Mesothelial cell of epicardium (in vitro differentiated cells): ENCODE measurements around the gene MAN1A2. TPM values are rescaled to one million over a fixed set of nuclear protein-coding genes. Genes with fewer than 3 reads are reported as not detected.

Source experiments
- DNase-seq, 2 experiments: peaks; one replicate each; pipeline ENCODE4 v3.0.0; 2021; ENCODE audit warnings: low spot score in 2 of 2; ENCODE audit not compliant: unreplicated experiment in 2 of 2
- H3K27ac Mint-ChIP-seq: 2 replicates; pipeline ENCODE4 v1.8.0; 2021; ENCODE audit warnings: mixed read lengths
- H3K27me3 Mint-ChIP-seq: 2 replicates; pipeline ENCODE4 v1.8.0; 2021; ENCODE audit warnings: low read depth, mixed read lengths
- H3K36me3 Mint-ChIP-seq: 2 replicates; pipeline ENCODE4 v1.8.0; 2021; ENCODE audit warnings: mixed read lengths
- H3K4me1 Mint-ChIP-seq: 2 replicates; pipeline ENCODE4 v1.8.0; 2021; ENCODE audit warnings: mixed read lengths
- H3K4me3 Mint-ChIP-seq: 2 replicates; pipeline ENCODE4 v1.8.0; 2021; ENCODE audit warnings: mild to moderate bottlenecking, moderate library complexity, mixed read lengths
- H3K9me3 Mint-ChIP-seq: 2 replicates; pipeline ENCODE4 v1.8.0; 2021; ENCODE audit warnings: mixed read lengths
- CTCF ChIP-seq: fragments of 200-600 bp; sonication (generic); IDR thresholded peaks from one replicate; pipeline ENCODE4 v1.5.0; 2021; ENCODE audit warnings: antibody characterized with exemption; ENCODE audit not compliant: unreplicated experiment
- total RNA-seq: library from RNA; stranded (reverse); gene quantifications from 3 replicates; pipeline ENCODE4 v1.2.1, GENCODE V29; 2021

The MAN1A2 gene
- total RNA-seq, 1 donor from 2014 or later: 55.1 TPM

- peaks cover 3% of the 10 kb centered on the region for H3K36me3 Mint-ChIP-seq
- no peak for TF ChIP-seq CTCF
- DNase-seq: no peak
- peaks cover 32% of the 10 kb centered on the region for H3K4me1 Mint-ChIP-seq
- H3K27ac Mint-ChIP-seq: peak overlapping the region; percentile 33
- H3K27me3 Mint-ChIP-seq: no peaks in the 10 kb centered on the region
- peaks cover 6% of the 10 kb centered on the region for H3K9me3 Mint-ChIP-seq
- no peak overlapping the region for H3K4me3 Mint-ChIP-seq
Measured at GRCh38 chr1:117359561-117360289, 7.5 kb upstream of the MAN1A2 start.

GRCh38 chr1:117362986-117363385 is 4.3 kb upstream of the MAN1A2 start:
- no peaks in the 10 kb centered on the region for H3K27me3 Mint-ChIP-seq
- no peak overlapping the region for H3K4me3 Mint-ChIP-seq
- H3K4me1 Mint-ChIP-seq: peaks cover 50% of the 10 kb centered on the region
- H3K36me3 Mint-ChIP-seq: no peaks in the 10 kb centered on the region
- peak overlapping the region; percentile 74 for H3K27ac Mint-ChIP-seq
- no peak for DNase-seq
- H3K9me3 Mint-ChIP-seq: peaks cover 3% of the 10 kb centered on the region
- TF ChIP-seq CTCF: no peak

GRCh38 chr1:117363571-117364048 is 3.6 kb upstream of the MAN1A2 start:
- Mint-ChIP-seq H3K9me3 (peaks cover 3% of the 10 kb centered on the region), H3K27ac (peak overlapping the region; percentile 32), H3K36me3 (no peaks in the 10 kb centered on the region), H3K4me3 (no peak overlapping the region), H3K4me1 (peaks cover 56% of the 10 kb centered on the region), H3K27me3 (no peaks in the 10 kb centered on the region)
- no peak for TF ChIP-seq CTCF
- DNase-seq: no peak

- H3K27ac Mint-ChIP-seq: peak overlapping the region; percentile 32
- TF ChIP-seq CTCF: no peak
- DNase-seq: no peak
- H3K36me3 Mint-ChIP-seq: no peaks in the 10 kb centered on the region
- H3K27me3 Mint-ChIP-seq: no peaks in the 10 kb centered on the region
- H3K4me3 Mint-ChIP-seq: no peak overlapping the region
- peaks cover under 1% of the 10 kb centered on the region for H3K9me3 Mint-ChIP-seq
- H3K4me1 Mint-ChIP-seq: peaks cover 58% of the 10 kb centered on the region
Measured at GRCh38 chr1:117364240-117364639, 3.0 kb upstream of the MAN1A2 start.

- no peak for DNase-seq
- no peaks in the 10 kb centered on the region for H3K27me3 Mint-ChIP-seq
- H3K27ac Mint-ChIP-seq: peak overlapping the region; percentile 99
- no peak for TF ChIP-seq CTCF
- peaks cover 59% of the 10 kb centered on the region for H3K4me1 Mint-ChIP-seq
- H3K4me3 Mint-ChIP-seq: peak overlapping the region; percentile 94
- H3K9me3 Mint-ChIP-seq: no peaks in the 10 kb centered on the region
- no peaks in the 10 kb centered on the region for H3K36me3 Mint-ChIP-seq
Measured at GRCh38 chr1:117365350-117366176, 1.7 kb upstream of the MAN1A2 start.
